ENCODE measurements around the gene PPCDC.
"Not testable (repeated sequence)": the region's sequence is repeated elsewhere in the genome, so short reads cannot be mapped to it uniquely, and the experiment has no call there.

DNA sequence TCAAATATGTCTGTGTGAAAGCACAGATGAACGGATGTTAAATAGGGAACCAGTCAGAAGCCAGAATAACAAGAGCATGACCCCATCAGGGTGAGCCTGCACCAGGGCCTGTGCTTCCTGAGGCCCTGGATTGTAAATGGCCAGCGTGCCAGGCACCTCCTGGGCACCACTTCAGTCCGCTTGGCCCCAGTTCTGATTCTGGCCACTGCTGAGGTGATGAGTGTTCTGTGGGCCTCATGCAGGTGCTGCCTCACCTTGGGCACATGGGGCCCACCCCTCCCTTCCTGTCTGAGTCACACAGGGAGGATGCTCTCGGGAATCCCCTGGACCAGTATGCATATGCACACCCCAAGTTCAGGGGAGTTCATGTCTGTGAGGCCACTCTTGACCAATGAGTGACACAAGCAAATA lies 54.2 kb downstream of the PPCDC start:
- TF ChIP-seq, protein P1, sequence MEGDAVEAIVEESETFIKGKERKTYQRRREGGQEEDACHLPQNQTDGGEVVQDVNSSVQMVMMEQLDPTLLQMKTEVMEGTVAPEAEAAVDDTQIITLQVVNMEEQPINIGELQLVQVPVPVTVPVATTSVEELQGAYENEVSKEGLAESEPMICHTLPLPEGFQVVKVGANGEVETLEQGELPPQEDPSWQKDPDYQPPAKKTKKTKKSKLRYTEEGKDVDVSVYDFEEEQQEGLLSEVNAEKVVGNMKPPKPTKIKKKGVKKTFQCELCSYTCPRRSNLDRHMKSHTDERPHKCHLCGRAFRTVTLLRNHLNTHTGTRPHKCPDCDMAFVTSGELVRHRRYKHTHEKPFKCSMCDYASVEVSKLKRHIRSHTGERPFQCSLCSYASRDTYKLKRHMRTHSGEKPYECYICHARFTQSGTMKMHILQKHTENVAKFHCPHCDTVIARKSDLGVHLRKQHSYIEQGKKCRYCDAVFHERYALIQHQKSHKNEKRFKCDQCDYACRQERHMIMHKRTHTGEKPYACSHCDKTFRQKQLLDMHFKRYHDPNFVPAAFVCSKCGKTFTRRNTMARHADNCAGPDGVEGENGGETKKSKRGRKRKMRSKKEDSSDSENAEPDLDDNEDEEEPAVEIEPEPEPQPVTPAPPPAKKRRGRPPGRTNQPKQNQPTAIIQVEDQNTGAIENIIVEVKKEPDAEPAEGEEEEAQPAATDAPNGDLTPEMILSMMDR (IDR thresholded peaks at IDR 0.05): not testable (repeated sequence)
- not testable (repeated sequence) for TF ChIP-seq POLR2A, EP300 (IDR thresholded peaks at IDR 0.05)
